ENCODE measurements around the gene TGFBR2.
A peak's percentile ranks its signal among the peaks of the same experiment; 100 is the strongest.
"Not testable (repeated sequence)": the region's sequence is repeated elsewhere in the genome, so short reads cannot be mapped to it uniquely, and the experiment has no call there.

TGFBR2 gene

DNA sequence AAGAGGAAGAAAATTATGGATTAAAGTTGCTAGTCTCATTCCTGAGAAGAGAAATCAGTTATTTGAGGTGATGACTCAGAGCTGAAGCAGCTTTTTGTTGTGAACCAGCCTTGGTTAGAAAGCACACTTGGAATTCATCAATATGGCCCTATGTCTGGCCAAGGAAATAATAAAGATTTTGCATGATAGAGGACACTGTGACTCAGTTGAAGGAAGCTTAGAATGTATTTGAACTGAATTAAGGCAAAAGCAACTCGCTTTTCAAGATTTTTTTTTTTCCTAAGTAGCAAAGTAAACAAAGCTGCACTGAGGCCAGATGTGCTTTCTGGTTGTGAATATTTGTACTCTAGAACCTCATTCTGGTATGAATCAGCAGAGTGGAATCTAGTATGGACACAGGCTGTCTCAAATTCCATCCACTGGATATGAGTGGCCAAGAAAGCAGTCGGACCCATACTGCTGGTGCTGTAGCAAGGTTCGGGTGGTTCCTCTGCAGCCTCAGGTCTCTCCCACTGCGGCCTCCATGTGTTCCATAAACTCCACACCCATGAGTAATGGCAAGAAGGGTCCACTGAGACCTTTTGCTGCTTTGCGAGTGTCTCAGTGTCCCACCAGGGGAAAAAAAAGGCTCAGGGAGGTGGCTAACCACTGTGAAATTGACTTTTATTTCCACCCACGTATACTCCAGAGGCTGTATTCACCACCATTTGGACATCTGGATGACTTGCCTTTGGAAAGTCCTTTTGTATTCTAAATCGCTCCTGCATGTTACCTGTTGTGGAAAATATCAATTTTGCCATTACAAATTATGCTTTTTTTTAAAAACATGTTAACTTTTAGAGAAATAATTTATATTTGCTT lies 53.1 kb downstream of the TGFBR2 start:
- DNase-seq, result no peak

- no peak for DNase-seq
Observed at GRCh38 chr3:30660136-30660535, 53.7 kb downstream of the TGFBR2 start.

- no peak for DNase-seq
Observed at GRCh38 chr3:30660656-30661055, 54.3 kb downstream of the TGFBR2 start.

GRCh38 chr3:30661098-30661873 lies 54.9 kb downstream of the TGFBR2 start:
- DNase-seq, result no peak

- no peak for DNase-seq
Observed at GRCh38 chr3:30662836-30663235, 56.4 kb downstream of the TGFBR2 start.

DNA sequence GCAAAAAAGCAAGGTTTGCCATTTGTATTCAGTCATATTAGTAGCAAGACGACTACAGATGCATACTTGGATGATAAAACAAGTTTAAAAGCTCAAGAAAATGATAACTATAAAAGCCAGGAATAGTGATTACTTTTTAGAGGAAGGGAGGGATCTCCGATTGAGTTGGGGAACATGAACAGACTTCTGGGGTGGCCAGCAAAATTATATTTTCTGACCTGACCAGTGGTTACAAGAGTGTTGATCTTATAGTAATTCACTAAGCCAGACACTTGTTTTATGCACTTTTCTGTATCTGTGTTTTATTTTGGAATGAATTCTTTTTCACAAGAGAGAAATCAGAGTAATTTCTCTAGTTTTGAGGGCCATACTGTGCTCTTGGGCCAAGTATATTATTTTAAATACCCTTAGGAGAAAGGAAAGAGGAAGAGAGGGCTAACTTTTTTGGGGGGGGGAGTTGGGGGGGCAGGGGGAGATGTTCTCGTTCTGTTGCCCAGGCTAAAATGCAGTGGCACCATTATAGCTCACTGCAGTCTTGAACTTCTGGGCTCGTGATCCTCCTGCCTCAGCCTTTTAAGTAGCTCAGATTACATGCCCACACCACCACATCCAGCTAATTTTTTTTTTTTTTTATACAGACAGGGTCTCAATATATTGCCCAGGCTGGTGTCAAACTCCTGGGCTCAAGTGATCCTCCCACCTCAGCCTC lies 57.3 kb downstream of the TGFBR2 start:
- DNase-seq, result no peak

DNA sequence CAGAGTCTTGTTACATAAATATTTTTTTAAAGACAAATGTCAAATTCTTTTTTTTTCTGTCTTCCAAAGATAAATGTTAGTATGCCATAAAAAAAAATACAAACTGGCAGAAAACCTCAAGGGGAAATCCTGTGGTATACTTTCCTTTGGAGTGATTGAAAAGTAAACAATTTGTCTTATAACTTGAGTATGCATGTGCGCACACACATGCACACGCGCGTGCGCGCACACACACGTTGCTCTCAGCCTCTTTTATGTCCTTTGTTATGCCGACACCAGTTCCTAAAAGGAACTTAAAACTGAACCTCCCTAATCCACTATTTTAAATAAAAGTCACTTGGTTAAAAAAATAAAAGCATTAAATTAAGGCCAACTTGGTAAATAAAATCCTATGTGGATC lies 58.1 kb downstream of the TGFBR2 start:
- no peak for DNase-seq

GRCh38 chr3:30664884-30665283 lies 58.5 kb downstream of the TGFBR2 start:
- no peak for DNase-seq

GRCh38 chr3:30665539-30665938 lies 59.1 kb downstream of the TGFBR2 start:
- DNase-seq, result no peak

GRCh38 chr3:30666572-30667279 lies 60.3 kb downstream of the TGFBR2 start:
- DNase-seq, result no peak

DNA sequence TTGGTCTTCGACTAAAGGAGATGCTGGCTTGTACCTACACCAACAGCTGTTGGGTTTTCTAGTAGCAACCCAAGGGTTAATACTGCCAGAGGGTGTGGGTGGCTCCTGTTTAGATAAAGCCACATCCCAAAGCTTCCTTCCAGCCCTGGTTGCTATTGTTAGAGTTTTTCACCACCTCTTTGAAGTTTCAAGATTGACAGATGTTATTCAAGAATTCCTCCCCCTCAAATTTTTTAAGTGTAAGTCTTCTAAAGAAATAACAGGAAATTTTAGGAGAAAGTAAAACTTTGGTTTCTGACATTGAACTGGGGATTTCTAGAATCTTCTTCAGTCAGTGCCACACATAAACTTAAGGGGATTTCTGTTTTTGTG lies 60.9 kb downstream of the TGFBR2 start:
- DNase-seq, result no peak

- peak; percentile 1 for DNase-seq
Observed at GRCh38 chr3:30668051-30668609, 61.7 kb downstream of the TGFBR2 start.

GRCh38 chr3:30669360-30669934 lies 63.0 kb downstream of the TGFBR2 start:
- not testable (repeated sequence) for DNase-seq

GRCh38 chr3:30670292-30670691 lies 63.9 kb downstream of the TGFBR2 start:
- DNase-seq, result no peak

DNA sequence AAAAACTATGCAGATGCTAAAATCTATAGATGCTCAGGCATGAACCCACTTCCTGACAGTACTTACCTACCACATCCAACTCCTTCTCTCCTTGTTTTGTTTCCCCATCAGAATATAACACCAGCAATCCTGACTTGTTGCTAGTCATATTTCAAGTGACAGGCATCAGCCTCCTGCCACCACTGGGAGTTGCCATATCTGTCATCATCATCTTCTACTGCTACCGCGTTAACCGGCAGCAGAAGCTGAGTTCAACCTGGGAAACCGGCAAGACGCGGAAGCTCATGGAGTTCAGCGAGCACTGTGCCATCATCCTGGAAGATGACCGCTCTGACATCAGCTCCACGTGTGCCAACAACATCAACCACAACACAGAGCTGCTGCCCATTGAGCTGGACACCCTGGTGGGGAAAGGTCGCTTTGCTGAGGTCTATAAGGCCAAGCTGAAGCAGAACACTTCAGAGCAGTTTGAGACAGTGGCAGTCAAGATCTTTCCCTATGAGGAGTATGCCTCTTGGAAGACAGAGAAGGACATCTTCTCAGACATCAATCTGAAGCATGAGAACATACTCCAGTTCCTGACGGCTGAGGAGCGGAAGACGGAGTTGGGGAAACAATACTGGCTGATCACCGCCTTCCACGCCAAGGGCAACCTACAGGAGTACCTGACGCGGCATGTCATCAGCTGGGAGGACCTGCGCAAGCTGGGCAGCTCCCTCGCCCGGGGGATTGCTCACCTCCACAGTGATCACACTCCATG lies 65.3 kb downstream of the TGFBR2 start:
- no peak for DNase-seq

DNA sequence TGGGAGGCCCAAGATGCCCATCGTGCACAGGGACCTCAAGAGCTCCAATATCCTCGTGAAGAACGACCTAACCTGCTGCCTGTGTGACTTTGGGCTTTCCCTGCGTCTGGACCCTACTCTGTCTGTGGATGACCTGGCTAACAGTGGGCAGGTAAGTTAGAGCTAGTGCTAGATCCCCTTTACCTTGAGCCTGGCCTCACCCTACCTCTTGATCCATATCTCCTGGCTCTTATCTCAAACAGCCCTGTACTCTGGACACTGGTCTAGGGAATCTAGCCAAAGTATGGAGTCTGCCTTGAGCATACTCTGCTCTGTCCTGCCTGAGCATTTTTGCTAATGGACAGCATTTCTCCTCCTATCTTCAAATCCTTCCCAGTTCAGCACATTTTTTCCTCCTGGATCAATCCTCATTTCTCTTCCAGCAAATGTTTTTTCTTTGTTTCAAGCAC lies 65.9 kb downstream of the TGFBR2 start:
- DNase-seq, result no peak

DNA sequence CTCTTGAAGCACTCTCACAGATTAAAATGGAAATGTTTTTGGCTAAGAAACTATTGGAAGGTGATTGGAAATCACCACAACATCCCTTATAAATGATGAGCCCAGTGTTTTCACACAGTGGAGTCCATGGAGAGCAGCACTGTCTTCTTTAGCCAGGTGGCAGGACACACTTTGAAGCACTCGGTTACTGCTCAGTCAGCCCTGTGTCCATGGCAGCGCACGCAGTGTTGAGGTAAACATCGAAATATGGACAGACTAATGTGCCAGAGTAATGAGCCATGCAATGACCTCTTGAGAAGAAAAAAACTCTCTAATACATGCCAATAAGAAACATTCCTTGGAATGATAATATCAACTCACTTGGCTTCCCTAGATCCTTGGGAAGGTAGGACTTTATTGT lies 66.6 kb downstream of the TGFBR2 start:
- DNase-seq, result no peak

DNA sequence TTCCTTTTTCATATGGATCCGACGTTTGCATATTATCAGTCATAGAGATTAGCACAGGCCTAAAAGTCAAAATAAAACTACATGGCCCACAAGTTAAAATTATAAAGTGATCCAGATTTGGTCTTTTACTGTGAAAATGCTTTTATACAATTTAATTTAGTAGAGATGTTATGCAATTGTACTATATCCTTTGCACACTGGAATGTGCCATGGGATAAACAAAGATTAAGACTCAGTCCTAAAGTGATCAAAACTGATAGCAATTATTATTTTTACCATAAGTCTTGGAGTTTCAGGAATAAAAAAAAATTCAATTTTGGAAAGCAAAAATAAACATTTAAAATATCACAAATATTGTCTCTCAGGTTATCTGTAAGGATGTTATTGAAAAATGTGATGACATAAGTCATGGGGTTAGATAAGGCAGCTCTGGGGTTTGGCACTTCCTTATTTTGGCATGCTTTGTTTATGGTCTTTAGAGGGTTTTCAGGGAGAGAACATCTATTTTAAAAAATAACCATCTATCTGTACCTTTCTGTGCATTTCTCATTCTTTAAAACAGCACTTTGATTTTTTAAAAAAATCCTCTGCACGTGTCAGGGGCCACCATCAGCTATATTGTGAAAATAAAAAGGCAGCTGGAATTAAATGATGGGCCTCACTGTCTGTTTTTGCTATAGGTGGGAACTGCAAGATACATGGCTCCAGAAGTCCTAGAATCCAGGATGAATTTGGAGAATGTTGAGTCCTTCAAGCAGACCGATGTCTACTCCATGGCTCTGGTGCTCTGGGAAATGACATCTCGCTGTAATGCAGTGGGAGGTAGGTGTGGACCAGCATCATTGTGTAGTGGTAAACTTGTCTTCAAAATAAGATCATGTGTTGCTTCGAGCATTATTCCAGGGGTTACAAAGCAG lies 67.3 kb downstream of the TGFBR2 start:
- no peak for DNase-seq

GRCh38 chr3:30675006-30675405 lies 68.6 kb downstream of the TGFBR2 start:
- DNase-seq, result no peak

- no peak for DNase-seq
Observed at GRCh38 chr3:30675774-30676173, 69.4 kb downstream of the TGFBR2 start.
